Stimulated activated CD8-positive, alpha-beta memory T cell treated with anti-CD3 and anti-CD28 coated beads, Interleukin-7, amount 100 ng/mL, for 4 hours (primary cell): ENCODE results near the gene PRADC1.

ENCODE experiments used
- DNase-seq, 2 donors: peaks; one replicate each; pipeline ENCODE4 v3.0.0-alpha.2; 2020; ENCODE audit warnings: low read depth in 2 of 2

Gene PRADC1

DNA sequence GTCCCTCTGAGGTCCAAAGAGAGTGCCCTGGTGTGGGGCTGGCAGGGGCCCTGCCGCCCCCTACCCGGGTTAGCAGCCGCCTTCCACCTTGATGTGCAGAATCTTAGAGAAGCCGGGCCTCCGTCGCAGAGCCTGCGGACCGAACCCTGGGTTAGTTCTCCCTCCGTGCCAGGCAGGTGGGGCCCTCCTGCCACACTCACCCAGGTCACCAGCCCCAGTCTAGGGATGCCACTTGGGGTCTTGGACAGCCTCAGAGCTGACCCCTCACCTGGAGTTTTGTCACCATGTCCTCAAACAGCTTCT is 25.8 kb upstream of the PRADC1 start:
- no peak for DNase-seq

DNA sequence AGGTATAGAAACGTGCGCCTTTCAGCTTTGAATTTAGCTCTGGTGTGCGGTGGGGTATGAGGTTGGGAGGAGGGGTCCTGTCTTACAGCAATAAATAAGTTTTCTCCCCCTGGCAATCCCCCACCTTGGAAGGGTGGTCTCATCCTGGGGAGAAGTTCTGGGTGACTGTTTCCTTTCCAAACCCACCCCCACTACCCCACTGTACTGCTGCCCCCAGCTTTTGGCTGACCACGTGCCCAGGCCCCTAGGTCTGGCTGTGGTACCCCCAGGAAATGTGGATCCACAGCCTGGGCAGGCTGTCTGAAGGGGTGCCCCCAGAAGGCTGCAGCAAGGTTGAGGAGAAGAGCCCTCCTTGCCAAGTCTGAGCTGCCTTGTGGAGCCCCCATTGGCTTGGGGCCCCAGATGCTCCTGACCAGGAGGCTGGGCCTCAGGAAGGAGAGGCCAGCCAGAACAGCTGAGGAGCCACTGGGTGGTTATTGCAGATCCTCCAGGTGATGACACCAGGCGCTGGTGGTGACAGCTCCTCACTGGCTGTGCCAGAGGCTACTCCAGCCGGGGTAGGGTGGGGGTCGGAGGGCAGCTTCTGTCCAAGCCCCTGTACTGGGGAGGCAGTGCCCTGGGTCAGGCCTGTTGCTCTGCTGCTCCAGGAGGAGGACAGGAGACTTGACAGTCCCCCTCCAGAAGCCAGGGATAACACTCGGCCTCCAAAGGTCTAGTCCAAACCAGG is 25.3 kb upstream of the PRADC1 start:
- DNase-seq = no peak

DNA sequence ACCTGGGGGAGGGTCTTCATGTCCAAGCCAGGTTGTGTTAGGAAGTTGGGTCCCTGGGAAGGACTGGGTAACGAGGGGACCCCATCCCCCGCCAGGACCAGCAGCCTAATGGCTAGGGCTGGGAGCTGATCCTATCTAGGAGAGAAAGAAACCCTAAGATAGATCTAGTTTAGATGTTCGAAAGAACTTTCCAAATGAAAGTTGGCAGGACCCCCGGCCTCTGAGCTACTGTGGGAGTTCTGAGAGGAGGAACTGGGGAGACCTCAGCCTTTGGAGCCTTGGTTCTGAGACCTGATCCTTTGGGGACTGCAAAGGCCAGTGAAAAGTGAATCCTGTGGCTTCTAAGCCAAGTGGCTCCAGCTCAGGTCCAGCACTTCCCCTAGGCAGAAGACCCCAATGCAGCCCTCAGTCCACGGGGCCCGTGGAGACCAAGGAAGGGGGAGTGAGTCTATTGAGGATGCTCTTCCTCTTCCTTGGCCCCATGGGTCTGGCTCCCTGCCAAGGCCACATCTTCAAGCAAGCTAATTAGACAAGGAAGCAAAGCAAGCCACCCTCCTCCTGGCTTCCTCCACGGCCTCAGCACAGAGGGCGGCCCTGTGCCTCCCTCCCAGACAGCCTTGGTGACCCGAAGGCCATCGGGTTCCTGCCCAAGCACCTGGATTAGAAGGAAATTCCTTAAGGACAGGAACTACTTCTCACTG is 24.5 kb upstream of the PRADC1 start:
- no peak for DNase-seq

DNA sequence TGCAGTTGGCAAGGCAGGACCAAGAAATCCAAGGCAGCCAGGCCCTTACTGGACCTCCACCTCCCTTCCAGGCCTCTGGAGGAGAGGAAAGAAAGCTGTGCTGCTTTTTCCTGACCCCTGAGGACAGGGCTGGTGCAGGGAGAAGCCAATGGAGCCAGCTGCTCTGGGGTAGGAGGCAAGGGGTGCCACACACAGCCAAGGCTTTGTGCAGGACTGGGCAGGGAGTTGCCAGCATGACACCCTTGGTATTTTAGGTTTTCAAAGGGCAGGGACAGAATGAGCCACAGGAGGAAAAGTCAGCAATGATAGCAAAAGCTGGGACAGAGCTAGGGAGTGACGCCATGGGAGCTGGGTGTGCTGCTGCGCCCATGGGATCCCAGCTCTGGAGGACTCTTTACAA is 24.0 kb upstream of the PRADC1 start:
- no peak for DNase-seq

DNA sequence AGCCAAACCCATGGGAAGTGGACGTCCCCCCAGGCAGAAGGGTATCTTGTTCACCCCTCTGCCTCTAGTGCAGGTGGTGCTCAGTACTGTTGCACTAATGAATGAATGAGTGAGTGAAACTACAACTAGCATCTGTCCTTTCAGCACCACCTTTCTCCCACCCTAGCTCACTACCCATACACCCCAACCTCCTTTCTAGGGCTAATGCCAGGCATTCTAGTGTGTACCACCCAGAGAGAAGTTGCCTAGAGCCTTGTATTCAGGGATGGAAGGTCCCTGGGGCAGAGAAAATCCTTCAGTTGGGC is 23.5 kb upstream of the PRADC1 start:
- DNase-seq = no peak

DNA sequence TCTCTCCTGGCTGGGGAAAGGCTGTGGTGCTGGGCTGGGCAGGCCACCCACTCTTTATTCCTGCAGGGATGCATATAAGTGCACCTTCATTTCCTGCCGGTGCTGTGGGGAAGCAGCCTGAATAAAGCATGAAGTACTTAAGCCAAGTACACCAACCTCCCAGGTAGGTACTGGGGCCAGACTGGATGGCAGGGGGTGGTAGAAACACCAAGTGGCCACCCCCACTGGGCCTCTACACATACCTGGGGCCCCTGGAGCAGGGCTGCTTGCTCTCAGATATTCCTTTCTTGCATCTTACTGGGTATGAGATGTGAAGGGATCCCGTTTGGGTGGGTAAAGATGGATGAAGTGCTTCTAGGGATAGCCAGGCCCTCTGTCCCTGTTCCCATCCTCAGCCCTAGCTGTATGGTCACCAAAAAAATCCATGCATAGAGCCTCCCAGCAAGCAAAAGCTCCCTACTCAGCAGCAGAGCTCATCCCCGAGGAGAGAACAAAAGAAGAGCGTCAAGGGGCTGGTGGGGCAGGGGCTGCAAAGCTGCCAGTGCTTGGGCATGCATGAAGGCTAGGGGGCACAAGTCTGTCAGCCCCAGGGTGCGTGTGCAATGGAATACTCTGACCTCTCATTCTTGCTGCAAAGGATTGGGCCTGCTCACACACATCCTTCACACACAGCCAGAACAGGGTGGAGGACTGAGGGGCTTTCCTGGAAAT is 23.0 kb upstream of the PRADC1 start:
- no peak for DNase-seq

DNA sequence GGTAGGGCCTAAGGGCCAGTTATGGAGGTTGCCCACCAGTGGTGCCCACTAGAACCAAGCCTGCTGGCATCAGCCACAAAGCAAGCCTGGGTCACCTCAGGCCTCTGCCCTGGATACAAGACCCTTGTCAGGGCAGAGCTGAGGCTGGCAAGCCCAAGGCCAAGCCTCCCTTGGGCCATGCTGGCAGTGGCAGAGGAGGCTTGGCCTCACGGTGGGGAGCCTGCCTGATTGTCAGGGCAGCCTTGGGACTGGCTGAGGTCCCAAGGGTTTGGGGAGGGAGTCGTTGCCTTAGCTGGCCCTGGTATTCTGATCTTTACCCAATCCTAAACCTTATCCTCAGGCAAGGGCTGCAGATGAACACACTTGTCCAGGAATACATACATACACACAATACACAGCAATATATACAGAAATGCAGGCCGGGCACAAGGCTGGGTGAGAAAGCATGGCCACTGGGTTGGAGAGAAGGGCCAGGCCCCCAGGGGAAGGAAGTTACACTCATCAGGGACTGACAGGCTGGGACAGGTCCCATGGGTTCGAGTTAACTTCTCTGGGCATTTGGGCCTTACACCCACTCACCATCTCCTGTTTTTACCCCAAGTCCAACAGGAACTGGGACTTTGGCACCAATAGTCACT is 22.1 kb upstream of the PRADC1 start:
- DNase-seq = no peak

DNA sequence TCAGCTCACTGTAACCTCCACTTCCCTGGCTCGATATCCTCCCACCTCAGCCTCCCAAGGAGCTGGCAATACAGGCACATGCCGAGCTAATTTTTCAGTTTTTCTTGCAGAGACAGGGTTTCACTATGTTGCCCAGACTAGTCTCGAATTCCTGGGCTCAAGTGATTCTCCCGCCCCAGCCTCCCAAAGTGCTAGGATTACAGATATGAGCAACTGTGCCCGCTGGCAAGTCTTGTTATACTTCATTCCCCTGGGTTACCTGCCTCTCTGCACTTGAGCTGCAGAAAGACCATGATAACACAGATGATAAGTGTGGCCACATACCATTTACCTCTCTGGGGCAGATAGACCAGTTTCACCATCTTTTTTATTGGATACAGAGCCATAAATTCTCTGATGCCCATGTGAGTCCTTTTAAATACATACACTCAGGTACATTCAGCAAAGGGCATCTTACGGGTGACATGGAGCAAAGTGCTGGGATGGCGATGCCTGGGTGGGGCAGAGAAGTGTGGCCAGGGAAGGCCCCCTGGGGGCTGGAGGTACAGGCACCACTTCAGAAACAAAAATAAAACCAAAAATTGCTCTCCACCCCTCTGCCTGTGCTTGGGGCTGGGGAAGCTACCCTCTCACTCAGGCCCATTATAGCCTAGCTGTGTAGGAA is 21.4 kb upstream of the PRADC1 start:
- DNase-seq = no peak

DNA sequence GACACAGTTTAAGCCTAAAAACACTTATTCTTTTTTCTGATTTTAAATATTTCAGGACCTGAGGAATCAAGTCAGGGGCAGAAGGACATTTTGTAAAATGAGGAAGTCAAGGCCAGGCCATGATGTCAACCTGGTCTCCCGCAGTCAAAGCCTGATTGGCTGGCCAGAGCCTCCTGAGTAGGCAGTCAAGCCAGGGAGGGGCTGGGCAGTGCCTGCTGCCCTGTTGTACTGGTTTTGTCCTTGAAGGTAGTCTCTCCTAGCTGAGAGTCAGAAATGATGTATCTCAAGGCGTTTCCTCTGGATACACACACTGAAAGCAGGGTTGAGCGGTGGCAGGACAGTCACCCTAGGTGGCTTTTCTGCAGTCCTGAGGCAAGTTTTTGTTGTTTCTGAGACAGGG is 20.9 kb upstream of the PRADC1 start:
- no peak for DNase-seq

DNA sequence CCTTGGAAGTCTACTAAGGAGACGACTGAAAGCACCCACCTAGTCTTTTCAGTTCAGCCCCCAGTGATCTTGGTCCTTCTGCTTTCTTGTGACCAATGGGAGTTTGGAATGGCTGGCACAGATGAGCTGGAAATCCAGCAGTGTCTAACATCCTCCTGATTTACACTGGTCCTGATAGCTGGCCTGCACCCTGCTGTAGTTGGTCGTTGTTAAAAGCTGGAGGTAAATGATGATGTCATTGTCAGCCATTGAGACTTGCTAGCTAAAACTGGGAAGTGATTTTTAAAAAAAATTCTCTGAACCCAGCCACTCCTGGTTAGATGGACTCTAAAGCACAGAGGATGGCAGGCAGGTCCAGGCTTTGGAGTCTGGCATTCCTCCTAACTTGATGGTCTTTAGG is 20.4 kb upstream of the PRADC1 start:
- DNase-seq = no peak

DNA sequence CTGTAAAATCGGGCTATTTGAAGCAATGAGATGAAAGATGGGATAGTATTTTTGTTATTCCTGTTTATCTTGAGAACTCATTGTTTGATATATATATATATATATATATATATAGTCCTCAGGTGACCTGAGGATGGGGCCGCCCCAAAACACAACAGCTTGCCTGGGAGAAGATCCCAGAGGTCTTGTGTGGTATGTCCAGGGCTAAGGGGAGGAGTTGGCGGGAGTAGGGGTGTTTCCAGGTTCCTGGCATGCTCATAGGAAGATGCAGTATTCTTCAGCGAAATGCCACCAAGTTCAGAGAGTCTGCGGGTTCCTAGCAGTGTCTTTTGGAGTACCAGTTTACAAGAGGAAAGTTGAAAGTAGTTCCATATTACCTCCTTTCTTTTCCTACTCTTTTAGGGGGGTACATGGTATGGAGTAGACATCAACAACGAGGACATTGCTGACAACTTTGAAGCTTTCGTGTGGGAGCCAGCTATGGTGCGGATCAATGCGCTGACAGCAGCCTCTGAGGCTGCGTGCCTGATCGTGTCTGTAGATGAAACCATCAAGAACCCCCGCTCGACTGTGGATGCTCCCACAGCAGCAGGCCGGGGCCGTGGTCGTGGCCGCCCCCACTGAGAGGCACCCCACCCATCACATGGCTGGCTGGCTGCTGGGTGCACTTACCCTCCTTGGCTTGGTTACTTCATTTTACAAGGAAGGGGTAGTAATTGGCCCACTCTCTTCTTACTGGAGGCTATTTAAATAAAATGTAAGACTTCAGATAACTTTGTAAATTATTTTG is 19.4 kb upstream of the PRADC1 start:
- no peak for DNase-seq

DNA sequence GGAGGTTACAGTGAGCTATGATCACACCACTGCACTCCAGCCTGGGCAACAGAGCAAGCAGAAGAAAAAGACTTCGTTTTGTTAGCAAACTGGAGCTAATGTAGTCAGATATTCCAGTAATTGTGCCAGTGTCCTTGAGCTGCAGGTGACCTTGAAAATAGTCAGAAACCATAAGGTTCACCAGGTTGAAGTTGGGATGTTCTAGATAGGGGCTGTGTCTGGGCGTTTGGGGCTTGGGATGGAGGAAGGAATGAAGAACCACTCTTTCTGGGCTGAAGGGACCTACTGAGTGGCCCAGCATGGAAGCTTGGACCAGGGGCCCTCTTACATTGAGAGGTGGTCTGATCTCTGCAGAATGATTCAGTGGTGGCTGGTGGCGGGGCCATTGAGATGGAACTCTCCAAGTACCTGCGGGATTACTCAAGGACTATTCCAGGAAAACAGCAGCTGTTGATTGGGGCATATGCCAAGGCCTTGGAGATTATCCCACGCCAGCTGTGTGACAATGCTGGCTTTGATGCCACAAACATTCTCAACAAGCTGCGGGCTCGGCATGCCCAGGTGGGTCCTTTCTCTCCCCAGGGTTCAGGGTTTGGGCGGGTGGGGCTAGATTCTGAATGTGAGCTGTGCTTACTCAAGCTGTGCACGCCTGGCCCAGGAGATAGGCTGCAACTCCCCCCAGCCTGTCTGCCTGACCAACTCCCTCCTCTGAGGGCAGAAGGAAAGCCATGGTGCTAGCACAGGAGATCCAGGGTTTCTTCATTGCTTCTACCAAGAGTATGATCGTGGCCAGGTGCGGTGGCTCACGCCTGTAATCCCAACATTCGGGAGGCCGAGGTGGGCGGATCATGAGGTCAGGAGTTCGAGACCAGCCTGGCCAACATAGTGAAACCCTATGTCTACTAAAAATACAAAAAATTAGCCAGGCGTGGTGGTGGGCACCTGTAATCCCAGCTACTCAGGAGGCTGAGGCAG is 18.1 kb upstream of the PRADC1 start:
- no peak for DNase-seq

DNA sequence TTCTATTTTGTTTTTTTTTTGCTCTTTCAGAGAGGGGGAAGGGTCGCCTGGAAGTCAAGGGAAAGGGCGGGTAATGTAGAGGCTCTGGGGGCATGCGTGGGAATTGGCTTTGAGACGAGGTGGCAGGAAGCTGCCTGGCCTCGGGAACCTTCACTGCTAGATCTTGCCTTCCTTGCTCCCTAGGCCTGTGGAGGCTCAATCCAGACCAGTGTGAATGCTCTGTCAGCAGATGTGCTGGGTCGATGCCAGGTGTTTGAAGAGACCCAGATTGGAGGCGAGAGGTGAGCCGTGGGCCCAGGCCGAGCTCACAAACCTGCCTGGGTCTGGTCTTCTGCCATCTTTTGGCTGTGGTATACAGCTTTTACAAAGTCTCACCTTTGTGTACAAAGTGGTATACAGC is 16.6 kb upstream of the PRADC1 start:
- DNase-seq = no peak

DNA sequence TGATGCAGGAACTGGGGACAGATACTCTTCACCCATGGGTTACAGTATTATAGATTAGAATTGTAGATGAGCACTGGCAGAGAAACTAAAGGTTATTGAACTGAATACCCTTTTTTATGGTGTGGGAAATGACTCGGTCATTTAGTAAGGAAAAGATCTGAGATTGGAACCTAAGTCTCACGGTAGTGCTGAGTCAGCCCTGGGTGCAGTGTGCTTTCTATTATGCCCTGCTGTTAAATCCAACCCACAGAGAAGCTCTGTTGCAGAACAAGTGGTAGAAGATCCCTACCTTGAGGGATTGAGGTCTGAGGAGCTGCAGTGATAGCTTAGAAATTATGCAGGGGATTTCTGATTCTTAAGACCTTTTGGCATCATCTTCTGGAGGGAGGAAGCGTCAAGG is 13.8 kb upstream of the PRADC1 start:
- no peak for DNase-seq

DNA sequence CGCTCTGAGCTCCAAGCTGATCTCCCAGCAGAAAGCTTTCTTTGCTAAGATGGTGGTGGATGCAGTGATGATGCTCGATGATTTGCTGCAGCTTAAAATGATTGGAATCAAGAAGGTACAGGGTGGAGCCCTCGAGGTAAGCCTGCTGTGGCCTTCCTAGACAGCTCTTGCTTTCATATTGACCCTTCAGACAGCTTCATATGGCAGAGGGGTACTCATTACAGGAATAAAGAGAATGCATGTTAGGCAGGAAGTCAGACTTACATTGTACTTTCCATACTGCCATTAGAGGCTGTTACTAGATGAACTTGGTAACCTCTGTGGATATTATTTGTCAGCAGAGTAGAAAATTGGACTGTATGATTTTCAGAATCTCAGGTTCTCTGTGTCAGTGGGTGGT is 11.5 kb upstream of the PRADC1 start:
- DNase-seq = no peak

DNA sequence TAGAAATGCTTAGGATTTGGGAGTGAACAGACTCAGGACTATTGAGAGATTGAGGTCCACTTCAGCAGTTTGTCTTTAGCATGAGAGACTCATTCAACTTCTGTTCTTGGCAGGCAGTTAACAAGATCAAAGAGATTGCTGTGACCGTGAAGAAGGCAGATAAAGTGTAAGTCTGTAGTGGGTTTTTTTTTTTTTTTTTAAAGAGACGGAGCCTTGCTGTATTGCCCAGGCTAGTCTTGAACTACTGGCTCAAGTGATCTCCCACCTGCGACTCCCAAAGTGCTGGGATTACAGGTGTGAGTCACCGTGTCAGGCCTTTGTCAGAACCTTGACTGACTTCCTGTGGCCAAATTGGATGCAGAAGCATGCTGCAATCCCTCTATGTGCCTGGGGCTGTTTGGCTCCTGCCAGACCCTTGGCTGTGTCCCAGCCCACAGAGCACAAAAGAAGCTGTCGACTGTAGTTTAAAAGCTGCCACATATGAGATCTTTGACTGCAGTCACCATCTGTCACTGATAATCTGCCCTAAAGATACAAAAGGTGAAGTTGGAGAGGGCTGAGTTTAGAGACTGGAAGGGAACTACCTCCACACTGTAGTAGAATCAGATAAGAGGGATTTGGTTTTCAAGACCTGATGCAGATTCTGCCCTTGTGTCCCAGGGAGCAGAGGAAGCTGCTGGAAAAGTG is 11.0 kb upstream of the PRADC1 start:
- DNase-seq = no peak

DNA sequence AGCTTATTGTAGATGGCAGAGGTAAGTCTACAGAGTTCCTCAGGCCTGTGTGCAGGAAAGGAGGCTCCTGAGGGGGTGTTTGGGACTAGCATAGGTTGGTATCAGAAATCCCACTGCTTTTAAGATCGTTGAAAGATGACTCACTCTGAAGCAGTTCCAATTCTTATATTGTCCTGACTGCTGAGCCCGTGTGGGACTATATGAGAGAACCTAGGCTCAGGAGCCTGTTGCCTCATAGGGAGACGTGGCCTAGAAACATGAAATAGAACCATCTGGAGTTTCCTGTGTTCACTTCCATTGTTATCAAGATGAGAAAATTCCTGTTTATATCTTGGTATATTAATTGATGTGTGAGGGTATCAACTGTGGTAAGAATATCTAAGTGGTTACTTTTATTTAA is 6.7 kb upstream of the PRADC1 start:
- no peak for DNase-seq

DNA sequence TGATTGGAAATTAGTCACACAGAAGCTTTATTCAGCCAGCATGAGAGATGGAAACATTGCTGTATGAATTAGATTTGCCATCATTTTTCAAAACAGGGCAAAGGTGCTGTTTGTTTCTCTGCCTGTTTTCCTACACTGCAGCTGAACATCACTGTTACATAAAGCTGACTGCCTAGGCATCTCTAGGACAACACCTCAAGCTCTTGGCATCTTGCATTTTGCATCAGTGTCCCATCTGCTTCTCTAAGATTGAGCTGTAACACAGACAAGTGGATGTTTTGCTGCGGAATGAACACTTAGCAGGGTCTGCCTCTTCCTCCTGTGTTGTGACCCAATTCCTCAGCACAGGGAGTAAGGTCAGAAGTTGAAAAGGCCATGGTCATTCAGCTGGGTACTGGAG is 5.9 kb upstream of the PRADC1 start:
- DNase-seq = no peak

DNA sequence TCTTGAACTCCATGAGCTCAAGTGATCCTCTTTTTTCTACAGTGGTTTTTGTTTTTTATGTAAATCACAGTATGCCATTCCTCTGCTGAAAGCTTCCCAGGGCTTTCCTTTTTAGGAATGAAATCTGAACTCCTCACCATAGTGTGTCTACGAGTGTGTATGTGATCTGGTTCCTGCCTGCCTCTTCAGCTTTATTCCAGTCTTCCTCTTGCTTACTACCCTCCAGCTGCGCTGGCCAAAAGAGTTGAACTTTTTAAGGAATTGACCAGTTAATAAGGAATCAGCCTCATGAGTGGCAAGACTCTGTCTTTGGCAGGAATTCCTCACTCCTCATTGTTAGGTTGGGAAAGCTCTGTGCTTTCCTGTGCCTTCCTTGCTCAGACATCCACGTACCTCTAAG is 5.1 kb upstream of the PRADC1 start:
- no peak for DNase-seq

DNA sequence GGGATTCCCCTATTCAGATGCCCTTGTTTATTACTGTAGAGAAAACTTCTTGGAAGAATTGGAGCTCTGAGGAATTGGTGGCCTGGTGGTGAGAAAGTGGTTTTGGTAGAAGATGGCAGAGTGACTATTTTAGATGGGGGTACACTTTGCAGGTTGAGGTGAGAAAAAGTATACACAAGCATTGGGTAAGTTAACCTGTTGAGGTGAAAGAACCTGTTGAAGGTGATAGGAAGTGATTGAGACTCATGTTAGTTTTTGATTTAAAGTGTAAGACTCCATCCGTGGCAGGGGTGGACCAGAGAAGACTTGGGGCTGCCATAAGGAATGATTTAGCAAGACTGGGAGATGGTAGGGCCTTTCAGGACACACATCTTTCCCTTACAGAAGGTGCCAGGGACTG is 4.1 kb upstream of the PRADC1 start:
- DNase-seq = no peak
